ENCODE results near the gene NXPE1. TPM values are rescaled to one million over a fixed set of nuclear protein-coding genes. Genes with fewer than 3 reads are reported as not detected.
A peak's percentile ranks its signal among the peaks of the same experiment; 100 is the strongest.

NXPE1 gene
- total RNA-seq, 1 experiment from 2014 or later, result not detected

- peak; percentile 41 for DNase-seq
- H3K79me1 ChIP-seq (ENCODE audit: insufficient read depth, low read depth, low read length, poor library complexity, severe bottlenecking), result no peaks in the 10 kb centered on the region
- WGBS (ENCODE audit: extremely low coverage, insufficient read length, low lambda C conversion rate), result no CpG with 5 or more reads among the region's 4 CpGs
- no peaks in the 10 kb centered on the region for H4K20me1 ChIP-seq (ENCODE audit: control insufficient read depth, insufficient read depth, insufficient read length)
- TF ChIP-seq, protein P1, sequence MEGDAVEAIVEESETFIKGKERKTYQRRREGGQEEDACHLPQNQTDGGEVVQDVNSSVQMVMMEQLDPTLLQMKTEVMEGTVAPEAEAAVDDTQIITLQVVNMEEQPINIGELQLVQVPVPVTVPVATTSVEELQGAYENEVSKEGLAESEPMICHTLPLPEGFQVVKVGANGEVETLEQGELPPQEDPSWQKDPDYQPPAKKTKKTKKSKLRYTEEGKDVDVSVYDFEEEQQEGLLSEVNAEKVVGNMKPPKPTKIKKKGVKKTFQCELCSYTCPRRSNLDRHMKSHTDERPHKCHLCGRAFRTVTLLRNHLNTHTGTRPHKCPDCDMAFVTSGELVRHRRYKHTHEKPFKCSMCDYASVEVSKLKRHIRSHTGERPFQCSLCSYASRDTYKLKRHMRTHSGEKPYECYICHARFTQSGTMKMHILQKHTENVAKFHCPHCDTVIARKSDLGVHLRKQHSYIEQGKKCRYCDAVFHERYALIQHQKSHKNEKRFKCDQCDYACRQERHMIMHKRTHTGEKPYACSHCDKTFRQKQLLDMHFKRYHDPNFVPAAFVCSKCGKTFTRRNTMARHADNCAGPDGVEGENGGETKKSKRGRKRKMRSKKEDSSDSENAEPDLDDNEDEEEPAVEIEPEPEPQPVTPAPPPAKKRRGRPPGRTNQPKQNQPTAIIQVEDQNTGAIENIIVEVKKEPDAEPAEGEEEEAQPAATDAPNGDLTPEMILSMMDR (conservative IDR thresholded peaks at IDR 0.05), result no peak
- H2BK5ac ChIP-seq (ENCODE audit: insufficient read length, low read length), result no peak overlapping the region
- no peak overlapping the region for H3K56ac ChIP-seq (ENCODE audit: insufficient read length, low read depth, low read length)
- no peaks in the 10 kb centered on the region for H3K79me2 ChIP-seq (ENCODE audit: insufficient read depth, low read length)
- peaks cover 26% of the 10 kb centered on the region for H3K4me1 ChIP-seq (ENCODE audit: insufficient read depth, low read length)
- Mint-ChIP-seq H3K4me1 (peaks cover 64 to 74% of the 10 kb centered on the region in 2 experiments), H3K36me3 (ENCODE audit: insufficient read depth in 1 of 3, low read depth in 3 of 3) (peaks cover 5 to 16% (median 14%) of the 10 kb centered on the region in 3 experiments), H3K27me3 (ENCODE audit: low read depth) (peaks cover 1% of the 10 kb centered on the region), H3K9me3 (peaks cover 9 to 10% of the 10 kb centered on the region in 2 experiments), H3K4me3 (no peak overlapping the region), H3K27ac (peak overlapping the region; percentile 71 to 83 (median 74))
- no peak overlapping the region for H2AK5ac ChIP-seq (ENCODE audit: insufficient read length, low read length)
- H2BK12ac ChIP-seq (ENCODE audit: insufficient read length, low read depth, low read length), result no peak overlapping the region
- H2BK15ac ChIP-seq (ENCODE audit: low read depth, low read length), result no peak overlapping the region
- H3K27ac ChIP-seq (ENCODE audit: insufficient read length, low read depth, low read length), result peak overlapping the region; percentile 80
- H3K4me2 ChIP-seq (ENCODE audit: insufficient read depth, insufficient read length, low read length), result peak overlapping the region; percentile 38
- H3K23me2 ChIP-seq (ENCODE audit: insufficient read length, low read depth, low read length, poor library complexity, severe bottlenecking), result no peaks in the 10 kb centered on the region
- H3K23ac ChIP-seq (ENCODE audit: insufficient read length, low read depth, low read length), result no peak overlapping the region
- no peak overlapping the region for H3K4ac ChIP-seq (ENCODE audit: low read depth, low read length)
- no peak overlapping the region for H3K18ac ChIP-seq (ENCODE audit: insufficient read length, low read depth, low read length)
- no peaks in the 10 kb centered on the region for H3K9me3 ChIP-seq (ENCODE audit: control insufficient read depth, low read depth, low read length)
- H4K8ac ChIP-seq (replicated peaks; ENCODE audit: insufficient read length, low read depth, low read length), result no peak overlapping the region
- H2BK20ac ChIP-seq (ENCODE audit: low read depth, low read length, poor library complexity, severe bottlenecking), result no peak overlapping the region
- H3K9ac ChIP-seq (ENCODE audit: extremely low read depth, insufficient read length, low read length), result no peak overlapping the region
- no peak overlapping the region for H2BK120ac ChIP-seq (ENCODE audit: low read depth, low read length, poor library complexity, severe bottlenecking)
- H4K91ac ChIP-seq (ENCODE audit: insufficient read length, low read depth, low read length), result no peak overlapping the region
- no peak overlapping the region for H4K5ac ChIP-seq (ENCODE audit: insufficient read length, low read depth, low read length)
- no peak overlapping the region for H3T11ph ChIP-seq (ENCODE audit: low read length)
- no peak overlapping the region for H2AFZ ChIP-seq (ENCODE audit: low read length)
- no peak overlapping the region for H3K14ac ChIP-seq (ENCODE audit: insufficient read depth, low read length)
- no peaks in the 10 kb centered on the region for H3K27me3 ChIP-seq (ENCODE audit: insufficient read depth, low read length)
Measured at GRCh38 chr11:114478768-114479167, 80.9 kb downstream of the NXPE1 start.
